Measurements from ENCODE around the gene PNMA6E.

Gene PNMA6E

GRCh38 chrX:153382563-153383482, 18.3 kb downstream of the PNMA6E start:
- FAIRE-seq = no peak

GRCh38 chrX:153381684-153382532, 19.2 kb downstream of the PNMA6E start:
- no peak for FAIRE-seq

GRCh38 chrX:153380691-153381090, 20.5 kb downstream of the PNMA6E start:
- no peak for FAIRE-seq

GRCh38 chrX:153379971-153380581, 21.1 kb downstream of the PNMA6E start:
- FAIRE-seq = no peak

GRCh38 chrX:153379508-153379907, 21.6 kb downstream of the PNMA6E start:
- no peak for FAIRE-seq

GRCh38 chrX:153378607-153379006, 22.5 kb downstream of the PNMA6E start:
- FAIRE-seq = no peak

GRCh38 chrX:153377727-153378126, 23.4 kb downstream of the PNMA6E start:
- FAIRE-seq = no peak

- FAIRE-seq = no peak
Measured at GRCh38 chrX:153375571-153375970, 25.6 kb downstream of the PNMA6E start.

GRCh38 chrX:153374426-153374825, 26.7 kb downstream of the PNMA6E start:
- FAIRE-seq = no peak

GRCh38 chrX:153372949-153373348, 28.2 kb downstream of the PNMA6E start:
- no peak for FAIRE-seq

GRCh38 chrX:153371256-153371655, 29.9 kb downstream of the PNMA6E start:
- FAIRE-seq = no peak

- FAIRE-seq = no peak
Measured at GRCh38 chrX:153370293-153371055, 30.7 kb downstream of the PNMA6E start.

GRCh38 chrX:153366878-153367538, 34.1 kb downstream of the PNMA6E start:
- no peak for FAIRE-seq

GRCh38 chrX:153366119-153366518, 35.0 kb downstream of the PNMA6E start:
- FAIRE-seq = no peak

- FAIRE-seq = no peak
Measured at GRCh38 chrX:153365670-153366069, 35.5 kb downstream of the PNMA6E start.

GRCh38 chrX:153361781-153362397, 39.3 kb downstream of the PNMA6E start:
- FAIRE-seq = no peak

- no peak for FAIRE-seq
Measured at GRCh38 chrX:153357877-153358276, 43.3 kb downstream of the PNMA6E start.

GRCh38 chrX:153353416-153353815, 47.7 kb downstream of the PNMA6E start:
- no peak for FAIRE-seq

GRCh38 chrX:153352858-153353257, 48.3 kb downstream of the PNMA6E start:
- FAIRE-seq = no peak

- no peak for FAIRE-seq
Measured at GRCh38 chrX:153351981-153352380, 49.2 kb downstream of the PNMA6E start.

- FAIRE-seq = no peak
Measured at GRCh38 chrX:153349952-153350351, 51.2 kb downstream of the PNMA6E start.

All from colon (tissue), 2 donors.